DOHH2 (cell line): ENCODE results near the gene POLR2I.

Source experiments
- H3F3A ChIP-seq: fragments of 200-600 bp; sonication (generic), shearing (Covaris generic); 2 replicates; pipeline ENCODE4 v1.6.0; 2016; ENCODE audit warnings: antibody characterized with exemption, mild to moderate bottlenecking; ENCODE audit not compliant: control insufficient read depth, insufficient read depth
- H3K27ac ChIP-seq: fragments of 200-600 bp; sonication (generic); 2 replicates; pipeline ENCODE4 v1.5.1; 2014; ENCODE audit warnings: low read depth, mild to moderate bottlenecking, low read length, moderate library complexity
- H3K27me3 ChIP-seq: fragments of 200-600 bp; sonication (generic); 2 replicates; pipeline ENCODE4 v1.6.1; 2014; ENCODE audit warnings: mild to moderate bottlenecking, low read length, mixed read lengths; ENCODE audit not compliant: control insufficient read depth
- H3K36me3 ChIP-seq: fragments of 200-600 bp; sonication (generic); 2 replicates; pipeline ENCODE4 v1.6.1; 2014; ENCODE audit warnings: mild to moderate bottlenecking, low read length, moderate library complexity, mixed read lengths; ENCODE audit not compliant: control insufficient read depth
- H3K4me1 ChIP-seq: fragments of 200-600 bp; sonication (generic); 2 replicates; pipeline ENCODE4 v1.6.1; 2014; ENCODE audit warnings: mild to moderate bottlenecking, low read length, mixed read lengths; ENCODE audit not compliant: control insufficient read depth
- H3K4me2 ChIP-seq: fragments of 200-600 bp; sonication (generic); 2 replicates; pipeline ENCODE4 v1.6.0; 2014; ENCODE audit warnings: mild to moderate bottlenecking, low read length, moderate library complexity
- H3K4me3 ChIP-seq: fragments of 200-600 bp; sonication (generic); 2 replicates; pipeline ENCODE4 v1.5.1; 2014; ENCODE audit warnings: mild to moderate bottlenecking, low read length, mixed read lengths
- H3K79me2 ChIP-seq: fragments of 200-600 bp; sonication (generic); 2 replicates; pipeline ENCODE4 v1.6.1; 2014; ENCODE audit warnings: mild to moderate bottlenecking, low read length, mixed read lengths; ENCODE audit not compliant: control insufficient read depth
- H3K9me2 ChIP-seq: fragments of 200-600 bp; sonication (generic); replicated peaks from 2 replicates; pipeline ENCODE4 v1.6.1; 2014; ENCODE audit warnings: mild to moderate bottlenecking, low read length, mixed read lengths; ENCODE audit not compliant: control insufficient read depth
- H3K9me3 ChIP-seq: fragments of 200-600 bp; sonication (generic); 2 replicates; pipeline ENCODE4 v1.6.1; 2014; ENCODE audit warnings: antibody characterized with exemption, low read length, mixed read lengths; ENCODE audit not compliant: control insufficient read depth, insufficient read depth
- H4K20me1 ChIP-seq: fragments of 200-600 bp; sonication (generic); 2 replicates; pipeline ENCODE4 v1.6.0; 2014; ENCODE audit warnings: low read depth, mild to moderate bottlenecking, antibody characterized with exemption, low read length, moderate library complexity; ENCODE audit not compliant: control insufficient read depth, insufficient read depth
- EZH2phosphoT487 ChIP-seq: fragments of 200-600 bp; sonication (generic); IDR thresholded peaks from 2 replicates; pipeline ENCODE4 v1.6.1; 2017; ENCODE audit warnings: borderline replicate concordance, mild to moderate bottlenecking, antibody characterized with exemption, low read length, moderate library complexity, mixed read lengths
- TF ChIP-seq, protein P1 (sequence below): fragments of 200-600 bp; sonication (generic); IDR thresholded peaks from one replicate; pipeline ENCODE4 v1.5.1; 2014; ENCODE audit warnings: antibody characterized with exemption, mild to moderate bottlenecking, low read depth, low read length; ENCODE audit not compliant: poor library complexity, severe bottlenecking

Gene POLR2I

DNA sequence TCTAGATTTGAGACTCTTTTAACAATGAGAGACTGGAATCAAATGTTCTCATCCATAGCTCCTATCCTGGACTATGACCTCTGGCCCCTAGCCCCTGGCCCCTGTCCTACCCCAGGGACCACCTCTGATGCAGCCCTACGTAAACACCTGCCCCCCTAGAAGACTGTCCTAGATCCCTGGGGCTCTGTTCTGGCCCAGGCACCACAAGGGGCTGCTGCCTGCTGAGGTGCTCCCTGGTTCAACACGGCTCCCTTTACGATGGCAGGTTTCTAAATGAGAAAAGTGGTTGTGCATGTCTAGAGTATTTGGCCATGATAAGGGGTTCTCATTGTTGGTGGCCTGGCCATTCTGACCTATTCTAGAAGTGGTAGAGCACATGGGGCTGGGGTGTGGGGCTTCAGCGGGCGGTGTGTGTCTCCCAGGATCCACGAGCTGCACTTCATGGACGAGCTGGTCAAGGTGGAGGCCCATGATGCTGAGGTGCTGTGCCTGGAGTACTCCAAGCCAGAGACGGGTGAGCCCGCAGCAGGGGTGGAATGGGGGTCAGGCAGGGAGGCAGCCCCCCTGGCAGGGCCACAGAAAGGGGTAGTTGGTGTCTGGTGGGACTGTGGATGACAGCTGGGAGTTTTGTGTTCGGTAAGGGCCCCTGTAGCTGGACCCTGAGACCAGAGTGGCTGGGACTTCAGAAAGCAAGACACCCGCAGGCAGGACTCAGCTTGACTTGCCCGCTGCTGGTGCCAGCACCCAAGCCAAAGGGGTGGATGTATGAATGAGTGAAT, 30.3 kb downstream of the POLR2I start:
- H3K36me3 ChIP-seq = peaks cover 78% of the 10 kb centered on the region
- H3F3A ChIP-seq = no peaks in the 10 kb centered on the region

GRCh38 chr19:36082916-36083315, 31.8 kb downstream of the POLR2I start:
- Histone ChIP-seq H3K9me2 (no peaks in the 10 kb centered on the region), H3K27me3 (no peaks in the 10 kb centered on the region), H3F3A (no peaks in the 10 kb centered on the region), H3K4me1 (no peaks in the 10 kb centered on the region), H3K4me2 (no peak overlapping the region), H3K9me3 (no peaks in the 10 kb centered on the region), H4K20me1 (no peaks in the 10 kb centered on the region), H3K79me2 (peaks cover 3% of the 10 kb centered on the region), H3K36me3 (peaks cover 73% of the 10 kb centered on the region), H3K27ac (no peak overlapping the region), H3K4me3 (no peak overlapping the region)
- TF ChIP-seq, protein P1, sequence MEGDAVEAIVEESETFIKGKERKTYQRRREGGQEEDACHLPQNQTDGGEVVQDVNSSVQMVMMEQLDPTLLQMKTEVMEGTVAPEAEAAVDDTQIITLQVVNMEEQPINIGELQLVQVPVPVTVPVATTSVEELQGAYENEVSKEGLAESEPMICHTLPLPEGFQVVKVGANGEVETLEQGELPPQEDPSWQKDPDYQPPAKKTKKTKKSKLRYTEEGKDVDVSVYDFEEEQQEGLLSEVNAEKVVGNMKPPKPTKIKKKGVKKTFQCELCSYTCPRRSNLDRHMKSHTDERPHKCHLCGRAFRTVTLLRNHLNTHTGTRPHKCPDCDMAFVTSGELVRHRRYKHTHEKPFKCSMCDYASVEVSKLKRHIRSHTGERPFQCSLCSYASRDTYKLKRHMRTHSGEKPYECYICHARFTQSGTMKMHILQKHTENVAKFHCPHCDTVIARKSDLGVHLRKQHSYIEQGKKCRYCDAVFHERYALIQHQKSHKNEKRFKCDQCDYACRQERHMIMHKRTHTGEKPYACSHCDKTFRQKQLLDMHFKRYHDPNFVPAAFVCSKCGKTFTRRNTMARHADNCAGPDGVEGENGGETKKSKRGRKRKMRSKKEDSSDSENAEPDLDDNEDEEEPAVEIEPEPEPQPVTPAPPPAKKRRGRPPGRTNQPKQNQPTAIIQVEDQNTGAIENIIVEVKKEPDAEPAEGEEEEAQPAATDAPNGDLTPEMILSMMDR = no peak
- TF ChIP-seq EZH2phosphoT487 = no peak

More for the DNA sequence above, 30.3 kb downstream of the POLR2I start:
- TF ChIP-seq, protein P1 = no peak
- TF ChIP-seq EZH2phosphoT487 = no peak
- peaks cover 2% of the 10 kb centered on the region for H3K79me2 ChIP-seq
- no peak overlapping the region for H3K27ac ChIP-seq
- no peaks in the 10 kb centered on the region for H3K27me3 ChIP-seq
- H3K4me1 ChIP-seq = no peaks in the 10 kb centered on the region
- no peaks in the 10 kb centered on the region for H3K9me2 ChIP-seq
- no peaks in the 10 kb centered on the region for H4K20me1 ChIP-seq
- no peak overlapping the region for H3K4me3 ChIP-seq
- H3K9me3 ChIP-seq = no peaks in the 10 kb centered on the region
- H3K4me2 ChIP-seq = no peak overlapping the region

- TF ChIP-seq, protein P1 = no peak
- no peak for TF ChIP-seq EZH2phosphoT487
- Histone ChIP-seq H3K9me2 (no peaks in the 10 kb centered on the region), H3K27me3 (no peaks in the 10 kb centered on the region), H3K9me3 (no peaks in the 10 kb centered on the region), H3K4me2 (no peak overlapping the region), H4K20me1 (no peaks in the 10 kb centered on the region), H3K4me3 (no peak overlapping the region), H3K79me2 (peaks cover 3% of the 10 kb centered on the region), H3K27ac (no peak overlapping the region), H3F3A (no peaks in the 10 kb centered on the region), H3K36me3 (peaks cover 79% of the 10 kb centered on the region), H3K4me1 (no peaks in the 10 kb centered on the region)
Measured at GRCh38 chr19:36081894-36082293, 32.8 kb downstream of the POLR2I start.
